Measurements from ENCODE around the gene ADCY2. TPM values are rescaled to one million over a fixed set of nuclear protein-coding genes. Genes with fewer than 3 reads are reported as not detected.
"Not testable (repeated sequence)": the region's sequence is repeated elsewhere in the genome, so short reads cannot be mapped to it uniquely, and the experiment has no call there.

ADCY2 gene
- total RNA-seq, 1 experiment from 2014 or later, result not detected

DNA sequence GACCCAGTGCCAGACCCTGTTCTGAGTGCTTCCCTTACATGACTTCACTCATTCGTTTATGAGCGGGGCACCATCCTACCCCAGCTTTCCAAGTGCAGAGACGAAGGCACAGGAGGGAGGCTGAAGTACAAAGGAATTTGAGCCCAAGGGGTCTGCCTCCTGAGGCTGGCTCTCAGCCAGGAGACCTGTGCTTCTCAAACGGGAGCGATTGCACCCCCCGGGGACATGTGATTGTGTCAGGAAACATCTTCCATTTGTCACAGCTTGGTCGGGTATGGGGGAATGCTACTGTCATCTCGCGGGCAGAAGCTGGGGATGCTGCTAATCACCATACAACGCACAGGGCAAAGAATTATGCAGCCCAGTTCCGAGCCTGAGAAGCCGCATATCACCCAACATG, 23.9 kb downstream of the ADCY2 start:
- Histone ChIP-seq H3K4me2 (ENCODE audit: low read depth, low read length, poor library complexity, severe bottlenecking) (no peak overlapping the region), H3K9me3 (ENCODE audit: low read length) (no peaks in the 10 kb centered on the region; the same call in 1 of the 2 replicates), H3K9me2 (replicated peaks; ENCODE audit: insufficient read depth, low read length) (no peaks in the 10 kb centered on the region), H3K4me1 (ENCODE audit: low read length) (no peaks in the 10 kb centered on the region), H3K36me3 (ENCODE audit: insufficient read depth, low read length) (no peaks in the 10 kb centered on the region), H3K9ac (ENCODE audit: low read length) (no peak overlapping the region), H3K79me2 (ENCODE audit: low read length) (no peaks in the 10 kb centered on the region), H4K20me1 (ENCODE audit: insufficient read depth, low read depth, low read length) (no peaks in the 10 kb centered on the region), H3K4me3 (ENCODE audit: low read length) (no peak overlapping the region), H2AFZ (ENCODE audit: low read length) (no peak overlapping the region), H3K27me3 (ENCODE audit: low read length) (no peaks in the 10 kb centered on the region), H3K27ac (ENCODE audit: low read length) (no peak overlapping the region)
- no peak for DNase-seq

DNA sequence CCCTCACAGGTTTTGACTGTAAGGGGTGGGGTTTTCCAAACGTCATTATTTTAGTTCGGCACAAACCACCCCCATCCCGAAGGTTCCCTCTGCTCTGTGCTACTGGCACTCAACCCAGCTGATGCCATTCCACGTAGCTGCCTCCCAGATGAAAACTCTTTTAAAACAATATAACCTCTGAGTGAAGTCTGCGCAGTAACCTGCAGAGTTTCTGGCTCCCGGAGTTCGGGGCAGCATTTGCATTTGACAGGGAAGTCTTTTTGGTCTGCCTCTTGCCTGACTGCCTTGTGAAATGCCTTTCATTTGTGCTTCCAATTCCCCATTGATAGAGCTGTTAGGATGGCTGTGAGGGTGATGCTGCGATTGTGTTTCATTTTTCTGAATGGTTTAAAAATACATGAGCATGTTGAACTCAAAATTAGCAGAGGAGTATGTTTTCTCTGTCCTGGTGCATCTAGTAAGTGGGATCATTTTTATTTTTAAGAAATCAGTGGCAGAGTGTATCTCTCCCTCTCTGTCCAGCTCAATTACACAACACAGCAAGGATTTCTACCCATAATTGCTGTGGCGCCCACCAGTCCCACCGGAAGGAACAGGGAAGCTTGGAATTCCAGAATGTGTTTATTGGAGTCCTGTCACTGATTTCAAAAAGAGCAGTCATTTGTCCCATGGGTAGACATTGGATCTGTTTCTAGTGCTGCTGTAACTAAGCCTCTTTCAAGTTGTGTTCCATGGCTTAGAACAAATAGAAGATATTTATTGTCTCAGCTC, 24.8 kb downstream of the ADCY2 start:
- H3K9me3 ChIP-seq (ENCODE audit: low read length), result no peaks in the 10 kb centered on the region; the same call in 1 of the 2 replicates
- H4K20me1 ChIP-seq (ENCODE audit: insufficient read depth, low read depth, low read length), result no peaks in the 10 kb centered on the region
- H3K27me3 ChIP-seq (ENCODE audit: low read length), result no peaks in the 10 kb centered on the region
- no peak overlapping the region for H2AFZ ChIP-seq (ENCODE audit: low read length)
- H3K4me1 ChIP-seq (ENCODE audit: low read length), result no peaks in the 10 kb centered on the region
- H3K36me3 ChIP-seq (ENCODE audit: insufficient read depth, low read length), result no peaks in the 10 kb centered on the region
- no peak for DNase-seq
- no peak overlapping the region for H3K4me2 ChIP-seq (ENCODE audit: low read depth, low read length, poor library complexity, severe bottlenecking)
- no peak overlapping the region for H3K9ac ChIP-seq (ENCODE audit: low read length)
- H3K4me3 ChIP-seq (ENCODE audit: low read length), result no peak overlapping the region
- H3K79me2 ChIP-seq (ENCODE audit: low read length), result no peaks in the 10 kb centered on the region
- H3K27ac ChIP-seq (ENCODE audit: low read length), result no peak overlapping the region
- H3K9me2 ChIP-seq (replicated peaks; ENCODE audit: insufficient read depth, low read length), result no peaks in the 10 kb centered on the region

DNA sequence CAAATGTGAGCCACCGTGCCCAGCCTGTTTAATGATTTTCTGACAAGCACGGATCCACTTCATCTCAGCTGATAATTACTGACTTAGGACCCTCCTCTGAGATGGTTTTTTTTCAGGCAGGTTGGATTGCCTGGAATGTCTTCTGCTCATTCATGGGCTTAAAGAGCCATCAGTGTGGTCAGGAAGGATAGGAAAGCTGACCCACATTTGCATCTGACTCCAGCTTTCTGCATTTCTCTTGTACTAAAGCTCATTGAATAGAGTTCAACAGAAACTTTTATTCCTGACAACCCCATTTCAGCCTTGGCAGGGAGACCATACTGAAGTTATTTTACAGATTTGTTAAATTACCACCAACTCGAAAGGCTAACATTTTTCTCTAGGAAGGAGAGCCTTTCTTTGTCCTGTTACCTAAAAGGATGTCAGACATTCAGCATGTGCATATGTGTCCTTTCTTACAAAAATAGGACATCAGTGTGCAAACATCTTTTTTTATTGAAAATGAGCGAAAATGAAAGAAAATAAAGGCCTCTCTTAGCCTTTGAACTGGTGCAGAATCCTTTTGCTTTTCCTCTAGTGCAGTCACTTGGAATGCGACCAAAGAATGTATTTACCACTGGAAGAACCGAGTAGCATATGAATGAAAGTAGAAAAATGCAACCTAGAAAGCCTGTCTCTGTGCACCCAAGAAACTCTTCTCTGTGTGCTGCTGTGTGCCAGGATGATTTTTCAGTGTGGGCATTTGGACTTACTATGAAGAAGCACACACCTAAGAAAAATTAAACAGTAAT, 26.6 kb downstream of the ADCY2 start:
- Histone ChIP-seq H4K20me1 (ENCODE audit: insufficient read depth, low read depth, low read length) (no peaks in the 10 kb centered on the region), H3K27me3 (ENCODE audit: low read length) (no peaks in the 10 kb centered on the region)

DNA sequence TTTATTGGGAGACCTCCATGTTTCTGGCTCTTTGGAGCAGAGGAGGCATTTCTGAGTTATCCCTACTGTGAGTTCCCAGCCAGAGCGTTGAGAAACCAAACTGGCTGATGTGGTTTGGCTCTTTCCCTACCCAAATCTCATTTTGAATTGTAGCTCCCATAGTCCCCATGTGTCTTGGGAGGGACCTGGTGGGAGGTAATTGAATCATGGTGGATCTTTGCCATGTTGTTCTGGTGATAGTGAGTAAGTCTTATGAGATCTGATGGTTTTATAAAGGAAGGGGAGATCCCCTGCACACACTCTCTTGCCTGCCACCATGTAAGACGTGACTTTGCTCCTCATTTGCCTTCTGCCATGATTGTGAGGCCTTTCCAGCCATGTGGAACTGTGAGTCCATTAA, 27.3 kb downstream of the ADCY2 start:
- H2AFZ ChIP-seq (ENCODE audit: low read length); H3K4me2 ChIP-seq (ENCODE audit: low read depth, low read length, poor library complexity, severe bottlenecking); H3K9me2 ChIP-seq (replicated peaks; ENCODE audit: insufficient read depth, low read length): not testable (repeated sequence)

More for the DNA sequence above, 26.6 kb downstream of the ADCY2 start:
- H2AFZ ChIP-seq (ENCODE audit: low read length), result no peak overlapping the region
- no peaks in the 10 kb centered on the region for H3K9me2 ChIP-seq (replicated peaks; ENCODE audit: insufficient read depth, low read length)
- DNase-seq, result no peak
- H3K27ac ChIP-seq (ENCODE audit: low read length), result no peak overlapping the region
- no peaks in the 10 kb centered on the region for H3K4me1 ChIP-seq (ENCODE audit: low read length)
- no peak overlapping the region for H3K4me3 ChIP-seq (ENCODE audit: low read length)
- H3K36me3 ChIP-seq (ENCODE audit: insufficient read depth, low read length), result no peaks in the 10 kb centered on the region
- no peak overlapping the region for H3K9ac ChIP-seq (ENCODE audit: low read length)
- no peaks in the 10 kb centered on the region for H3K79me2 ChIP-seq (ENCODE audit: low read length)
- no peaks in the 10 kb centered on the region; the same call in 1 of the 2 replicates for H3K9me3 ChIP-seq (ENCODE audit: low read length)
- no peak overlapping the region for H3K4me2 ChIP-seq (ENCODE audit: low read depth, low read length, poor library complexity, severe bottlenecking)

DNA sequence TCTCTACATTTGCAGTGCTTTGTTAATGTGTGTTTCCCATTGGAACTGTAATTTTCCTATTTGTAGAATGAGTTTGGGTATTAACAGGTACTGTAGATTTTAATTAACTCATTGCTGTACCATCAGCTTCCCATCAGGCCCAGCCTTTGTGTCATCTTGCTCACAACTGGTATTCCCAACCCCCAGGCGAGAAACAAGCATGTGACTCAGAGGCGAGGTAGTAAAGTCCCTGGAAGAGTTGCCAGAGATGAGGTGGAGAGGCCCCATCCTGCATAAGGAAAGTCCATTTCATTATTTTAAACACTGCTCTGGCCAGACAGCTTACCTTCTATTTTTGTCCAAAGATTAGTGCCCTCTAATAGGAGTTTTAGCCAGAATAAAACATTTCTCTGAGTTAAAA, 29.9 kb downstream of the ADCY2 start:
- Histone ChIP-seq H3K27me3 (ENCODE audit: low read length) (no peaks in the 10 kb centered on the region), H3K9ac (ENCODE audit: low read length) (no peak overlapping the region), H3K4me1 (ENCODE audit: low read length) (no peaks in the 10 kb centered on the region), H3K79me2 (ENCODE audit: low read length) (no peaks in the 10 kb centered on the region), H3K4me3 (ENCODE audit: low read length) (no peak overlapping the region), H3K9me2 (replicated peaks; ENCODE audit: insufficient read depth, low read length) (no peaks in the 10 kb centered on the region), H3K27ac (ENCODE audit: low read length) (no peak overlapping the region), H4K20me1 (ENCODE audit: insufficient read depth, low read depth, low read length) (no peaks in the 10 kb centered on the region), H2AFZ (ENCODE audit: low read length) (no peak overlapping the region), H3K9me3 (ENCODE audit: low read length) (no peaks in the 10 kb centered on the region; the same call in 1 of the 2 replicates), H3K36me3 (ENCODE audit: insufficient read depth, low read length) (no peaks in the 10 kb centered on the region), H3K4me2 (ENCODE audit: low read depth, low read length, poor library complexity, severe bottlenecking) (no peak overlapping the region)
- no peak for DNase-seq

More for the DNA sequence above, 27.3 kb downstream of the ADCY2 start:
- not testable (repeated sequence) for H3K9ac ChIP-seq (ENCODE audit: low read length); H3K79me2 ChIP-seq (ENCODE audit: low read length); H3K27me3 ChIP-seq (ENCODE audit: low read length); H3K4me1 ChIP-seq (ENCODE audit: low read length); H3K27ac ChIP-seq (ENCODE audit: low read length); H3K9me3 ChIP-seq (ENCODE audit: low read length); H4K20me1 ChIP-seq (ENCODE audit: insufficient read depth, low read depth, low read length); H3K36me3 ChIP-seq (ENCODE audit: insufficient read depth, low read length); H3K4me3 ChIP-seq (ENCODE audit: low read length); DNase-seq

DNA sequence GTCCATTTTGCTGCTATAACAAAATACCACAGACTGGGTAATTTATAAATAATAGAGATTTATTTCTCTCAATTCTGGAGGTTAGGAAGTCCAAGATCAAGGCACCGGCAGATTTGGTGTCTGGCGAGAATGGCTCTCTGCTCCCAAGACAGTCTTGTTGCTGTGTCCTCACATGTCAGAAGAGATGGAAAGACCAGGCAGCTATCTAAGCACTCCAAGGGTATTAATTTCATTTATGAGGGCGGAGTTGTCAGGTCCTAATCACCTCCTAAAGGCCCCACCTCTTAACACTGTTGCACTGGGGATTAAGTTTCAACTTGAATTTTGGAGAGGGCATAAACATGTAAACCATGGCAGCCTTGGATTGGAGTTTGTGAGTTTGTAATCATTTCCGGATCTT, 30.3 kb downstream of the ADCY2 start:
- Histone ChIP-seq H2AFZ (ENCODE audit: low read length) (no peak overlapping the region), H3K4me2 (ENCODE audit: low read depth, low read length, poor library complexity, severe bottlenecking) (no peak overlapping the region), H3K9me2 (replicated peaks; ENCODE audit: insufficient read depth, low read length) (no peaks in the 10 kb centered on the region), H3K27me3 (ENCODE audit: low read length) (no peaks in the 10 kb centered on the region), H4K20me1 (ENCODE audit: insufficient read depth, low read depth, low read length) (no peaks in the 10 kb centered on the region), H3K4me3 (ENCODE audit: low read length) (no peak overlapping the region), H3K79me2 (ENCODE audit: low read length) (no peaks in the 10 kb centered on the region), H3K9me3 (ENCODE audit: low read length) (no peaks in the 10 kb centered on the region; the same call in 1 of the 2 replicates), H3K9ac (ENCODE audit: low read length) (no peak overlapping the region), H3K4me1 (ENCODE audit: low read length) (no peaks in the 10 kb centered on the region), H3K27ac (ENCODE audit: low read length) (no peak overlapping the region), H3K36me3 (ENCODE audit: insufficient read depth, low read length) (no peaks in the 10 kb centered on the region)
- DNase-seq, result no peak

DNA sequence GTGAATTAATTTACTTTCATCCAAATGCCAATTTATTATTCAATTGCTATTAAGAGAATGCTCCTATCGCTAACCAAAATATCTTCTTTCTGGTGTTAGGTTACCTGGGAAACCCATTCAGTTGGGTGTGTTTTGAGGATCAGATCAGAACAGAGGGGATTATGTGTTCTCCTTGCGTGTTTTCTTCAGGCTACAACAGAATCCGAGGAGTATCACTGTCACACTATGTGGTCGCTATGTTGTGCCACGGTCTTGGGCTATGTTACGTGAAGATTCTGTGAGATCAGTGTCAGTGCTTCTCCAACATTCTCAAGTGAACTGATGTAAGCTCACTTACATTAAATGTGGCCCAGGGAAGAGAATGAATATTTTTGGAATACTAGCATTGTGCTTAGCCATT, 39.0 kb downstream of the ADCY2 start:
- Histone ChIP-seq H4K20me1 (ENCODE audit: insufficient read depth, low read depth, low read length) (no peaks in the 10 kb centered on the region), H3K27me3 (ENCODE audit: low read length) (no peaks in the 10 kb centered on the region), H3K4me1 (ENCODE audit: low read length) (no peaks in the 10 kb centered on the region), H3K79me2 (ENCODE audit: low read length) (no peaks in the 10 kb centered on the region), H3K9ac (ENCODE audit: low read length) (no peak overlapping the region), H2AFZ (ENCODE audit: low read length) (no peak overlapping the region), H3K27ac (ENCODE audit: low read length) (no peak overlapping the region), H3K9me3 (ENCODE audit: low read length) (no peaks in the 10 kb centered on the region), H3K4me3 (ENCODE audit: low read length) (no peak overlapping the region), H3K4me2 (ENCODE audit: low read depth, low read length, poor library complexity, severe bottlenecking) (no peak overlapping the region), H3K9me2 (replicated peaks; ENCODE audit: insufficient read depth, low read length) (no peaks in the 10 kb centered on the region), H3K36me3 (ENCODE audit: insufficient read depth, low read length) (no peaks in the 10 kb centered on the region)
- no peak for DNase-seq

DNA sequence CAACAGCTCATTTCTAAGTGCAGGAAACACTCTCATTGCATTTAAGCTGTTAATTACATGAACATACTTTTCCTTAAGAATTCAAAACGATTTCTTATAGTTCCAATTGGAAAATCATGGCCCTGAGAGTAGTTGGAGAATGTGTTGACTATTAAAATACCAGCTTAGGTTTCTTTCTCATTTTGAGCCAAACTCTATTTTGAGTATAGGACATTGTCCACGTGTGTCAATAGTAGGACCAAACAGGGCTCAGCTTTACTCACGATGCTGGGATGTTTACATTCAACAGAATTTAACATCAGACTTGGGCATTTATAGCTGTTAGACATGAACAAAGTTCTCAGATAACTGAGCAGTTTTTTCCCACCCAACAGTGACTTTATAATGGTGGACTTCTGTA, 39.6 kb downstream of the ADCY2 start:
- H3K36me3 ChIP-seq (ENCODE audit: insufficient read depth, low read length), result no peaks in the 10 kb centered on the region
- no peaks in the 10 kb centered on the region for H3K9me3 ChIP-seq (ENCODE audit: low read length)

More for the DNA sequence above, 39.6 kb downstream of the ADCY2 start:
- no peak overlapping the region for H3K9ac ChIP-seq (ENCODE audit: low read length)
- no peak overlapping the region for H3K4me3 ChIP-seq (ENCODE audit: low read length)
- no peaks in the 10 kb centered on the region for H3K27me3 ChIP-seq (ENCODE audit: low read length)
- no peak for DNase-seq
- H3K79me2 ChIP-seq (ENCODE audit: low read length), result no peaks in the 10 kb centered on the region
- no peaks in the 10 kb centered on the region for H3K9me2 ChIP-seq (replicated peaks; ENCODE audit: insufficient read depth, low read length)
- no peak overlapping the region for H3K4me2 ChIP-seq (ENCODE audit: low read depth, low read length, poor library complexity, severe bottlenecking)
- H2AFZ ChIP-seq (ENCODE audit: low read length), result no peak overlapping the region
- no peaks in the 10 kb centered on the region for H3K4me1 ChIP-seq (ENCODE audit: low read length)
- H4K20me1 ChIP-seq (ENCODE audit: insufficient read depth, low read depth, low read length), result no peaks in the 10 kb centered on the region
- no peak overlapping the region for H3K27ac ChIP-seq (ENCODE audit: low read length)

All from Karpas-422 (cell line).